Right forelimb (tissue), 1 donor: ENCODE measurements around the gene FRMD6.
"Not testable (repeated sequence)": the region's sequence is repeated elsewhere in the genome, so short reads cannot be mapped to it uniquely, and the experiment has no call there.

Source experiments
- DNase-seq: peaks from one replicate; pipeline ENCODE4 v3.0.0-alpha.2; 2018

The FRMD6 gene

GRCh38 chr14:51633298-51633697, 18.4 kb upstream of the FRMD6 start:
- DNase-seq: not testable (repeated sequence)

- DNase-seq: no peak
Measured at GRCh38 chr14:51636109-51636508, 15.6 kb upstream of the FRMD6 start.

- DNase-seq: no peak
Measured at GRCh38 chr14:51638071-51638944, 13.4 kb upstream of the FRMD6 start.

- no peak for DNase-seq
Measured at GRCh38 chr14:51639668-51640316, 11.9 kb upstream of the FRMD6 start.

GRCh38 chr14:51643140-51643539, 8.6 kb upstream of the FRMD6 start:
- DNase-seq: no peak

GRCh38 chr14:51644217-51644933, 7.3 kb upstream of the FRMD6 start:
- DNase-seq: no peak

- no peak for DNase-seq
Measured at GRCh38 chr14:51648296-51648695, 3.4 kb upstream of the FRMD6 start.

- DNase-seq: peak; percentile 52
Measured at GRCh38 chr14:51650716-51651387, 858 bp upstream of the FRMD6 start.

GRCh38 chr14:51652168-51653078, 713 bp downstream of the FRMD6 start:
- DNase-seq: peak; percentile 67

GRCh38 chr14:51653079-51653774, 1.5 kb downstream of the FRMD6 start:
- peak; percentile 53 for DNase-seq

GRCh38 chr14:51653775-51654532, 2.2 kb downstream of the FRMD6 start:
- no peak for DNase-seq

- no peak for DNase-seq
Measured at GRCh38 chr14:51654533-51654845, 2.8 kb downstream of the FRMD6 start.

- no peak for DNase-seq
Measured at GRCh38 chr14:51657762-51658161, 6.1 kb downstream of the FRMD6 start.

- no peak for DNase-seq
Measured at GRCh38 chr14:51658441-51659173, 6.9 kb downstream of the FRMD6 start.

- no peak for DNase-seq
Measured at GRCh38 chr14:51660741-51661140, 9.0 kb downstream of the FRMD6 start.

- DNase-seq: no peak
Measured at GRCh38 chr14:51661504-51661903, 9.8 kb downstream of the FRMD6 start.

GRCh38 chr14:51663783-51664326, 12.1 kb downstream of the FRMD6 start:
- DNase-seq: no peak

- no peak for DNase-seq
Measured at GRCh38 chr14:51666070-51666469, 14.4 kb downstream of the FRMD6 start.

GRCh38 chr14:51666826-51667225, 15.1 kb downstream of the FRMD6 start:
- DNase-seq: no peak

- DNase-seq: no peak
Measured at GRCh38 chr14:51668870-51669269, 17.2 kb downstream of the FRMD6 start.
